Uterus (tissue), 4 donors: Measurements from ENCODE around the gene CIRBP. TPM values are rescaled to one million over a fixed set of nuclear protein-coding genes. Genes with fewer than 3 reads are reported as not detected.

Source experiments
- DNase-seq, 2 donors: peaks; one replicate each; pipeline ENCODE4 v3.0.0-alpha.2; 2019 to 2020
- H3K27ac ChIP-seq, 2 donors: fragments of 200-600 bp; sonication (generic); 1 replicate in 1 of 2; 2 replicates in 1 of 2; pipeline ENCODE4 v1.5.1; 2016 to 2018
- H3K27me3 ChIP-seq, 2 donors: fragments of 200-600 bp; sonication (generic); one replicate each; pipeline ENCODE4 v1.5.1; 2018 to 2019; ENCODE audit warnings: control low read depth in 1 of 2
- H3K36me3 ChIP-seq, 2 donors: fragments of 200-600 bp; sonication (generic); one replicate each; pipeline ENCODE4 v1.5.1; 2019; ENCODE audit warnings: control low read depth in 1 of 2
- H3K4me1 ChIP-seq, 2 donors: fragments of 200-600 bp; sonication (generic); one replicate each; pipeline ENCODE4 v1.5.1; 2018 to 2019; ENCODE audit warnings: control low read depth in 1 of 2
- H3K4me3 ChIP-seq, 2 donors: fragments of 200-600 bp; sonication (generic); 1 replicate in 1 of 2; 2 replicates in 1 of 2; pipeline ENCODE4 v1.5.1; 2018 to 2019; ENCODE audit warnings: mild to moderate bottlenecking in 1 of 2
- H3K9me3 ChIP-seq, 2 donors: fragments of 200-600 bp; sonication (generic); one replicate each; pipeline ENCODE4 v1.5.1; 2019; ENCODE audit warnings: control low read depth in 1 of 2
- POLR2A ChIP-seq, 2 donors: fragments of 450-650 bp; IDR thresholded peaks; one replicate each; pipeline ENCODE4 v1.6.1; 2016; ENCODE audit warnings: antibody characterized with exemption in 2 of 2, mild to moderate bottlenecking in 1 of 2, moderate library complexity in 1 of 2
- intact Hi-C: fragments of 100-400 bp; cut with DNase I; formaldehyde crosslinking; loops from one replicate; pipeline ENCODE4 v1.15.1; 2023; ENCODE audit warnings: low total_unique reads
- total RNA-seq, 4 donors: library from RNA; depleted of rRNA in 3 of 4; stranded (reverse); fragments of >200 nt in 3 of 4; gene quantifications; one replicate each; pipeline versions ENCODE4 v1.1.0 to v1.2.4, GENCODE V29; 2014 to 2023
- TF ChIP-seq, protein P1 (sequence below), 4 experiments: fragments of 200-600 bp in 2 of 4; fragments of 450-650 bp in 2 of 4; sonication (generic) in 2 of 4; IDR thresholded peaks; one replicate each; pipeline ENCODE4 v1.5.1; 2016 to 2019; ENCODE audit warnings: antibody characterized with exemption in 4 of 4, mild to moderate bottlenecking in 2 of 4, moderate library complexity in 1 of 4
- donor health status: DM: yes; HTN: yes; CAD: no.

CIRBP gene
- total RNA-seq, result 100 to 1,000 TPM; 235 to 950 (median 535) TPM

DNA sequence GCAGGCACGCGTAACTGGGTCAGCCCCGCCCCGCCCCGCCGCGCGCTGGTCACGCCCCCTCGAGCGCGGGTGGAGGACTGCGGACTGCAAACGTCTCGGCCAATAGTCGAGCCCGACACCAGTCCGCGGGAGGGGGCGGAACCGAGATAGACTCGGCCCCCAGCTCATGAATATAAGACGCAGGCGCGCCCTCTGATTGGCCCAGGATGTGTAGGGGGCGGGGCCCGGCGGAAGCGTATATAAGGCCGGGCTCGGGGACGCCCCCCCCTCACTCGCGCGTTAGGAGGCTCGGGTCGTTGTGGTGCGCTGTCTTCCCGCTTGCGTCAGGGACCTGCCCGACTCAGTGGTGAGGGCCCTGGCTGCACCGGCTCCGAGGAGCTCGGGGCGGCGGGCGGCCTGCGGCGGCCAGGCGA lies at the start of gene CIRBP:
CIRBP (plus strand) TSS at position 268 of the 413 bp plus-strand sequence. CDS start 1,602 bp downstream, outside the sequence.
- Histone ChIP-seq H3K27ac (peak within 1 kb of the TSS; percentile 96 to 99), H3K9me3 (no peaks in the 10 kb centered on the region), H3K4me3 (peak within 1 kb of the TSS; percentile 48 to 65), H3K4me1 (peaks cover 41 to 63% of the 10 kb centered on the region in 2 donors), H3K27me3 (no peaks in the 10 kb centered on the region), H3K36me3 (no peaks in the 10 kb centered on the region)
- DNase-seq, result peak; percentile 100
- intact Hi-C loops, result no loop called here
- peak; percentile 94 to 100 for TF ChIP-seq POLR2A (IDR thresholded peaks at IDR 0.05)
- TF ChIP-seq, protein P1, sequence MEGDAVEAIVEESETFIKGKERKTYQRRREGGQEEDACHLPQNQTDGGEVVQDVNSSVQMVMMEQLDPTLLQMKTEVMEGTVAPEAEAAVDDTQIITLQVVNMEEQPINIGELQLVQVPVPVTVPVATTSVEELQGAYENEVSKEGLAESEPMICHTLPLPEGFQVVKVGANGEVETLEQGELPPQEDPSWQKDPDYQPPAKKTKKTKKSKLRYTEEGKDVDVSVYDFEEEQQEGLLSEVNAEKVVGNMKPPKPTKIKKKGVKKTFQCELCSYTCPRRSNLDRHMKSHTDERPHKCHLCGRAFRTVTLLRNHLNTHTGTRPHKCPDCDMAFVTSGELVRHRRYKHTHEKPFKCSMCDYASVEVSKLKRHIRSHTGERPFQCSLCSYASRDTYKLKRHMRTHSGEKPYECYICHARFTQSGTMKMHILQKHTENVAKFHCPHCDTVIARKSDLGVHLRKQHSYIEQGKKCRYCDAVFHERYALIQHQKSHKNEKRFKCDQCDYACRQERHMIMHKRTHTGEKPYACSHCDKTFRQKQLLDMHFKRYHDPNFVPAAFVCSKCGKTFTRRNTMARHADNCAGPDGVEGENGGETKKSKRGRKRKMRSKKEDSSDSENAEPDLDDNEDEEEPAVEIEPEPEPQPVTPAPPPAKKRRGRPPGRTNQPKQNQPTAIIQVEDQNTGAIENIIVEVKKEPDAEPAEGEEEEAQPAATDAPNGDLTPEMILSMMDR (IDR thresholded peaks at IDR 0.05), result peak in 1 of 4 experiments; percentile 37

DNA sequence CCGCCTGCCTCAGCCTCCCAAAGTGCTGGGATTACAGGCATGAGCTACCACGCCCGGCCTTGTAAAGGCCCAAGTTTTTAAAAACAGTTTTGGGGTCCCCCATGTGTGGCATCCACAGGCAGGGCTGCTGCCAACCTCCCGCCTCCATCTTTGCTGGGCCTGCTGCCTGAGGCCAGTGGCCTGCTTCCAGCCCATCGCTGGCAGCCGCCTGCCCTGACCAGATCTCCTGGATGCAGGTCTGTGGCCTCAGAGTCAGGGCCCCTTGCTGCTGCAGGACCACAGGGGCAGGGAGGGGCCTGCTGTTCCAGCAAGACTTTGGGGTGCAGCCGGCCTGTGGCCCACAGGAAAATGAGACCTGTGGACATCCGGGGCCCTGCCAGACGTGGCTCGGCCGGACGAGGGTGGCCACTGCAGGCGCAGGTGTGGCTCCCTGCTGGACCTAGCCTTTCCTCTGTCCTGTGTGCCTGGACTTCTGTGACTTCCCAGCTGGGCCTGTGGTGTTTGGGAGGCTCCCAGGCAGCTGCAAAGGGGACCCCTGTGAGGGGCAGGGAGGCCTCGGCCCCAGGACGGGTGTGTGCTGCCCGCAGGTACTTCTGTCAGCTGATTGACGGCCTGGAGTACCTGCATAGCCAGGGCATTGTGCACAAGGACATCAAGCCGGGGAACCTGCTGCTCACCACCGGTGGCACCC lies 49.2 kb upstream of the CIRBP start:
- intact Hi-C loops, result no loop called here
- H3K9me3 ChIP-seq, result no peaks in the 10 kb centered on the region
- no peak for TF ChIP-seq POLR2A (IDR thresholded peaks at IDR 0.05)
- TF ChIP-seq, protein P1 (IDR thresholded peaks at IDR 0.05), result no peak
- DNase-seq, result no peak
- H3K36me3 ChIP-seq, result no peaks in the 10 kb centered on the region
- no peaks in the 10 kb centered on the region for H3K27me3 ChIP-seq
- no peak overlapping the region for H3K27ac ChIP-seq
- H3K4me1 ChIP-seq, result peaks cover 4 to 14% of the 10 kb centered on the region in 2 donors
- H3K4me3 ChIP-seq, result no peak overlapping the region

DNA sequence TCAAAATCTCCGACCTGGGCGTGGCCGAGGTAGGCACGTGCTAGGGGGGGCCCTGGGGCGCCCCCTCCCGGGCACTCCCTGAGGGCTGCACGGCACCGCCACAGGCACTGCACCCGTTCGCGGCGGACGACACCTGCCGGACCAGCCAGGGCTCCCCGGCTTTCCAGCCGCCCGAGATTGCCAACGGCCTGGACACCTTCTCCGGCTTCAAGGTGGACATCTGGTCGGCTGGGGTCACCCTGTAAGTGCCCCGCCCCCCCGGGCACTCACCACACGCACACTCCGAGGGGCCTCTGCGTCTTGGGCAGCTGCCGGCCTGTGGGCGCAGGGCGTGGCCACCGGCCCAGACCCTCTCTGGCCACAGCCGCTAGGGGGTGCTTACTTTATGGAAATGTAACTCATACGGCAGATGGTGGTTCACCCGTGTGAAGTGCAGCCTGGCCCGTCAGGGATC lies 48.6 kb upstream of the CIRBP start:
- Histone ChIP-seq H3K27ac (no peak overlapping the region), H3K4me1 (peaks cover 0 to 8% of the 10 kb centered on the region in 2 donors), H3K36me3 (no peaks in the 10 kb centered on the region), H3K4me3 (no peak overlapping the region), H3K9me3 (no peaks in the 10 kb centered on the region), H3K27me3 (no peaks in the 10 kb centered on the region)
- no peak for TF ChIP-seq POLR2A (IDR thresholded peaks at IDR 0.05)
- TF ChIP-seq, protein P1 (IDR thresholded peaks at IDR 0.05), result no peak
- no peak for DNase-seq
- intact Hi-C loops, result no loop called here

DNA sequence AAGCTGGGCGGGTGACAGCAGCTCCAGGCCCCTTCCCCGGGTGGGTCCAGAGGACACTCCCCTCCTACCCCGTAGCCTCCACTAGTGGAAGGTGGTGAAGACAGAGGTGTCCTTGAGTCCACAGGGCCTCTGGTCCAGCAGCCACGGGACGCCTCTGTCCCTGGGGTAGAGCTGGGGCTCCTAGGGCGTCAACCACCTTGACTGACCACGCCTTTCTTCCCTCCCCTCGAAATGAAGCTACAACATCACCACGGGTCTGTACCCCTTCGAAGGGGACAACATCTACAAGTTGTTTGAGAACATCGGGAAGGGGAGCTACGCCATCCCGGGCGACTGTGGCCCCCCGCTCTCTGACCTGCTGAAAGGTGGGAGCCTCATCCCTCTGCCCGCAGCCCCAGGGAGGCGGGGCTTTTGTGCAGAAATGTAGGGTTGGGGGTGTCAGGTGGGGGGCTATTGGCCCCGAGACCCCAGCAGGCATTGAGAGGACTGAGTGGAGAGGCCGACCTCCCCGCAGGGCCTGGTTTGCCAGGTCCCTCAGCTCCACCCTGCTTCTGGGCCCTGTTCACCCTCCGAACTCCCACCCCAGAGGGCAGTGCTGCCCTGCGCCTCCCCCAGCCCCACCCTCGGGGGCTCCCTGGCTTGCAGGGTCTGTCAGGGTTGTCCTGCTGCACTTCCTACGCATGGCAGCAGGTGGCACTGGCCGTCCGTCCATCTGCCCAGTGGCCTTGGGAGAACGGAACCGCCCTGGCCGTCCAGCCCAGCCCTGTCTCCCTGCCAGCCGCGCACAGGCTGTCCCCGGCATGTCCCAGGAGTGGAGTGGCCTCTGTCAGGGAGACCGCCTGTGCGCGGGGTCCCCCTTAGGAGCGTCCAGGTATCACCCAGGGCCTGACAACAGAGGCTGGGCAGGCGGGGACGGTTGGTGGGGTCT lies 47.9 kb upstream of the CIRBP start:
- intact Hi-C loops, result no loop called here
- TF ChIP-seq, protein P1 (IDR thresholded peaks at IDR 0.05), result peak; percentile 25 to 66 (median 52)
- no peak for TF ChIP-seq POLR2A (IDR thresholded peaks at IDR 0.05)
- Histone ChIP-seq H3K27me3 (no peaks in the 10 kb centered on the region), H3K27ac (peak overlapping the region in 1 of 2 donors; percentile 2), H3K4me3 (no peak overlapping the region), H3K9me3 (no peaks in the 10 kb centered on the region), H3K36me3 (no peaks in the 10 kb centered on the region), H3K4me1 (peaks cover 0 to 8% of the 10 kb centered on the region in 2 donors)
- peak; percentile 48 to 65 for DNase-seq
